HUES48 (cell line): ENCODE data around the gene SLC25A17.
"Not testable (repeated sequence)": the region's sequence is repeated elsewhere in the genome, so short reads cannot be mapped to it uniquely, and the experiment has no call there.

Source experiments
- H3K27ac ChIP-seq: one replicate; pipeline ENCODE4 v1.7.0; 2013; ENCODE audit warnings: low read depth, low read length, inconsistent platforms
- H3K27me3 ChIP-seq: 2 replicates; pipeline ENCODE4 v1.6.1; 2013; ENCODE audit warnings: mild to moderate bottlenecking, low read length; ENCODE audit not compliant: control insufficient read depth, insufficient read depth
- H3K36me3 ChIP-seq: 2 replicates; pipeline ENCODE4 v1.6.1; 2013; ENCODE audit warnings: low read length; ENCODE audit not compliant: control insufficient read depth, insufficient read depth
- H3K4me1 ChIP-seq: 2 replicates; pipeline ENCODE4 v1.6.1; 2013; ENCODE audit warnings: mild to moderate bottlenecking, low read length; ENCODE audit not compliant: control insufficient read depth, insufficient read depth
- H3K4me3 ChIP-seq: 2 replicates; pipeline ENCODE4 v1.5.1; 2013; ENCODE audit warnings: mild to moderate bottlenecking, low read depth, low read length
- H3K9ac ChIP-seq: 2 replicates; pipeline ENCODE4 v1.6.1; 2013; ENCODE audit warnings: mild to moderate bottlenecking, low read depth, low read length, moderate library complexity
- H3K9me3 ChIP-seq: 2 replicates; pipeline ENCODE4 v1.6.1; 2013; ENCODE audit warnings: low read length; ENCODE audit not compliant: control insufficient read depth, insufficient read depth

Gene SLC25A17

GRCh38 chr22:40818747-40819598, at the start of gene SLC25A17:
SLC25A17 (minus strand) TSS chr22:40819346; CDS start chr22:40819248, 98 bp downstream.
- Histone ChIP-seq H3K4me1 (peaks cover 8% of the 10 kb centered on the region), H3K27ac (peak within 1 kb of the TSS; percentile 83), H3K4me3 (peak within 1 kb of the TSS; percentile 84), H3K36me3 (peaks cover 22% of the 10 kb centered on the region), H3K27me3 (no peaks in the 10 kb centered on the region), H3K9ac (peak within 1 kb of the TSS; percentile 53), H3K9me3 (no peaks in the 10 kb centered on the region)

DNA sequence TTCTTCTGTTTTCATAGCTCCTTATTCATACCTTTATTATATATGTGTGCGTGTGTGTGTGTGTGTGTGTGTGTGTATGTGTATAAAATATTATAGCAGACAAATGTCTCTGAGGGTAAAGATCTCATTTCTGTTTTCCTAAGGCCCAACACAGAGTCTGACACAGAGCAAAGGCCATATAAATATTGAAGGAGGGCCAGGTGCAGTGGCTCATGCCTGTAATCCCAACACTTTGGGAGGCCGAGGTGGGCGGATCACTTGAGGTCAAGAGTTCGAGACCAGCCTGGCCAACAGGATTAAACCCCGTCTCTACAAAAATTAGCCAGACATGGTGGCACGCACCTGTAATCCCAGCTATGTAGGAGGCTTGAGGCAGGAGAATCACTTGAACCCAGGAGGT, 49.2 kb upstream of the SLC25A17 start:
- H3K36me3 ChIP-seq = peaks cover 23% of the 10 kb centered on the region
- H3K9me3 ChIP-seq, H3K27me3 ChIP-seq, H3K9ac ChIP-seq, H3K27ac ChIP-seq, H3K4me1 ChIP-seq, H3K4me3 ChIP-seq: not testable (repeated sequence)

- H3K27ac ChIP-seq = no peak overlapping the region
- no peaks in the 10 kb centered on the region for H3K9me3 ChIP-seq
- no peak overlapping the region for H3K9ac ChIP-seq
- 0 out of 2 replicates have a peak, but pooled peaks cover 6% of the 10 kb centered on the region for H3K4me1 ChIP-seq
- no peaks in the 10 kb centered on the region for H3K27me3 ChIP-seq
- H3K36me3 ChIP-seq = peaks cover 27% of the 10 kb centered on the region
- H3K4me3 ChIP-seq = no peak overlapping the region
Observed at GRCh38 chr22:40867109-40867508, 48.0 kb upstream of the SLC25A17 start.

DNA sequence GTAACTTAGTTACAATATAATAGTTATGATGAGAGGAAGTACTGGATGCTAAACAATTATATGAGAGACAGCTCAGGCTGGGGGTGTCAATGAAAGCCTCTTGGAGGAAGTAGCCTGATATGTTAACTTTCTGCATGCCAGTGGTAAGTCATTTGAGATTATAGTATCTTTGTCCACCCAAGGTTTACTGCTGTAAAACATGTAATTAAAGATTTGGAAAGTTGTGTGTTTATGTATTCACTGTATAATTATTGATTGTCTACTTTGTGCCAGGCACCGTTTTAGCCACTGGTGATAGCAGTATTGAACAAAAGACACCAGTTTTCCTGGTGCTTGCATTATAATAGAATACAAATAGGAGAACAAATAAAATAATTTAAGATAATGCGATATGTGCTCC, 43.4 kb upstream of the SLC25A17 start:
- H3K36me3 ChIP-seq = peaks cover 18% of the 10 kb centered on the region
- H3K9me3 ChIP-seq = no peaks in the 10 kb centered on the region
- H3K4me1 ChIP-seq = peaks cover 12% of the 10 kb centered on the region; the same call in 1 of the 2 replicates
- no peak overlapping the region for H3K9ac ChIP-seq
- H3K27me3 ChIP-seq = no peaks in the 10 kb centered on the region
- no peak overlapping the region for H3K27ac ChIP-seq
- no peak overlapping the region for H3K4me3 ChIP-seq

- Histone ChIP-seq H3K4me1 (peaks cover 12% of the 10 kb centered on the region; the same call in 1 of the 2 replicates), H3K9ac (no peak within 1 kb of the TSS), H3K9me3 (no peaks in the 10 kb centered on the region), H3K4me3 (no peak within 1 kb of the TSS), H3K27me3 (no peaks in the 10 kb centered on the region), H3K36me3 (peaks cover 18% of the 10 kb centered on the region), H3K27ac (no peak within 1 kb of the TSS)
Observed at GRCh38 chr22:40862013-40862412, 42.9 kb upstream of the SLC25A17 start, which contains the start of gene DNAJB7. DNAJB7 (minus strand) TSS chr22:40862113; CDS start chr22:40861994, 119 bp downstream.

DNA sequence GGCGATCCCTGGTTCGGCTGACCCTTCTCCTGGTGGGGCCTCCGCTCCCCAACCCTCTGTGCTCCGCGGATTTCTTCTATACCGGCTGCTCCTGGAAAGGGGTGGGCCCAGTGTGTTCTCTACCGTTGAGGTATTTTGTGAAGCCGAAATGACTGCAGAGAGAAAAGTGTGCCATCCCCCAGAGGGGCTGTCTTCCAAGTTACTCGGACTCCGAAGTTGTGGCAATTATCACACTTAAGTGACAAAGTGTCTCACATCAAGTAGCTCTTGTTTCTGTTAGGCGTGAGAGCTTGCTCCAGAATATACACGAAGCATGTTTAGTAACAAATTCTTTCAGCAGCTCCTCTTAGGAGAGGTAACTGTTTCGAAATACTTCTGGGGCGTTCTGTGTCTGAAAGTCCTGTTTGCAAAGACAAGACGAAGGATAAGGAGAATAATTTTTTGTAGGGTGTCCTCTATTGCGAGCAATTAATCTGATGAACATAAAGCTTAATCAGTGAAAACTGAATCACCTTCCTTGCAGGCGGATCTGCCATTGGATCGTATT, 38.2 kb upstream of the SLC25A17 start:
- Histone ChIP-seq H3K4me3 (peak overlapping the region; percentile 91), H3K9me3 (no peaks in the 10 kb centered on the region), H3K4me1 (peaks cover 28% of the 10 kb centered on the region), H3K36me3 (peaks cover 34% of the 10 kb centered on the region), H3K27ac (peak overlapping the region; percentile 97), H3K27me3 (no peaks in the 10 kb centered on the region), H3K9ac (peak overlapping the region; percentile 91)

- Histone ChIP-seq H3K36me3 (peaks cover 33% of the 10 kb centered on the region), H3K9ac (peak within 1 kb of the TSS; percentile 91), H3K4me1 (peaks cover 28% of the 10 kb centered on the region), H3K4me3 (peak within 1 kb of the TSS; percentile 91), H3K27ac (peak within 1 kb of the TSS; percentile 97), H3K27me3 (no peaks in the 10 kb centered on the region), H3K9me3 (no peaks in the 10 kb centered on the region)
Observed at GRCh38 chr22:40856513-40857308, 37.6 kb upstream of the SLC25A17 start, which contains the start of the genes ST13 and XPNPEP3. ST13 (minus strand) TSS chr22:40856639; CDS start chr22:40856540, 99 bp downstream. XPNPEP3 (plus strand) TSS chr22:40857148; CDS start chr22:40857182, 34 bp downstream.

GRCh38 chr22:40855979-40856512, 36.9 kb upstream of the SLC25A17 start:
- Histone ChIP-seq H3K9ac (peak overlapping the region; percentile 91), H3K36me3 (peaks cover 29% of the 10 kb centered on the region), H3K27ac (peak overlapping the region; percentile 97), H3K9me3 (no peaks in the 10 kb centered on the region), H3K4me1 (peaks cover 28% of the 10 kb centered on the region), H3K4me3 (peak overlapping the region; percentile 91), H3K27me3 (no peaks in the 10 kb centered on the region)

GRCh38 chr22:40855071-40855978, 36.2 kb upstream of the SLC25A17 start:
- peak overlapping the region; percentile 91 for H3K4me3 ChIP-seq
- peak overlapping the region; percentile 97 for H3K27ac ChIP-seq
- peaks cover 34% of the 10 kb centered on the region for H3K36me3 ChIP-seq
- peak overlapping the region; percentile 91 for H3K9ac ChIP-seq
- no peaks in the 10 kb centered on the region for H3K27me3 ChIP-seq
- H3K4me1 ChIP-seq = peaks cover 28% of the 10 kb centered on the region
- no peaks in the 10 kb centered on the region for H3K9me3 ChIP-seq
